Right cardiac atrium (tissue), 5 donors: ENCODE results near the gene EFEMP1. TPM values are rescaled to one million over a fixed set of nuclear protein-coding genes. Genes with fewer than 3 reads are reported as not detected.

Experiments
- ATAC-seq, 2 donors: fragments of 200-7000 bp; cut with Tn5 transposase; one replicate each; pipeline versions ENCODE4 v1.8.0 to v1.9.1; 2020; ENCODE audit warnings: moderate library complexity in 2 of 2, mild to moderate bottlenecking in 1 of 2
- DNase-seq, 3 donors: peaks; one replicate each; pipeline ENCODE4 v3.0.0-alpha.2; 2020
- H3K27ac ChIP-seq: one replicate; pipeline ENCODE4 v1.5.1; 2013; ENCODE audit warnings: mild to moderate bottlenecking, low read length, control low read depth, moderate library complexity
- H3K27me3 ChIP-seq: one replicate; pipeline ENCODE4 v1.6.1; 2013; ENCODE audit not compliant: control insufficient read depth, insufficient read depth
- H3K4me1 ChIP-seq: one replicate; pipeline ENCODE4 v1.6.1; 2013; ENCODE audit warnings: low read length; ENCODE audit not compliant: control insufficient read depth, insufficient read depth
- H3K4me3 ChIP-seq: one replicate; pipeline ENCODE4 v1.5.1; 2013; ENCODE audit warnings: low read length, control low read depth
- H3K9me3 ChIP-seq: one replicate; pipeline ENCODE4 v1.6.1; 2013; ENCODE audit warnings: low read length; ENCODE audit not compliant: control insufficient read depth
- WGBS: extraction: QIAGEN DNeasy Blood & Tissue Kit; methylation state at CpG from one replicate; pipeline ENCODE4 v1.1.7; 2013; 5-methylcytosine and 5-hydroxymethylcytosine counted together
- intact Hi-C, 4 donors: fragments of 100-400 bp; cut with DNase I; formaldehyde crosslinking; loops; one replicate each; pipeline versions ENCODE4 v1.11.0 to v1.14.0; 2022 to 2023
- polyA plus RNA-seq: library from polyadenylated mRNA; stranded (reverse); fragments of 200-250 nt; gene quantifications from one replicate; pipeline ENCODE4 v1.2.3, GENCODE V29; 2013
- total RNA-seq, 4 donors: library from RNA; stranded (reverse); fragmentation: NEBNext Ultra II Directional; extraction: Animal tissue kit (Norgen Biotek cat#: 25700); gene quantifications; one replicate each; pipeline ENCODE4 v1.2.1, GENCODE V29; 2021
- donor health status: healthy with polysubstance abuse.
- donor health status: DM: no; HTN: yes; CAD: no.
- donor health status: DM: no; HTN: no; CAD: no.
- donor health status: DM: no; HTN: yes; CAD: no; lungs with severe emphysema.
- donor health status: DM: yes; HTN: yes; CAD: no.

The EFEMP1 gene
- total and polyA plus RNA-seq, 5 donors, result 96.0 to 305 (median 133) TPM

- Histone ChIP-seq H3K27me3 (no peaks in the 10 kb centered on the region), H3K9me3 (no peaks in the 10 kb centered on the region), H3K4me3 (no peak overlapping the region), H3K27ac (peak overlapping the region; percentile 75), H3K4me1 (peaks cover 14% of the 10 kb centered on the region)
- intact Hi-C loops, result loop anchor here in 1 of 4 donors (10.0 kb wide), 2 partner anchors 71 to 79 kb away; no protein-coding TSS in a partner anchor
- ATAC-seq, result no peak
- WGBS, result 71% methylated on average over 1 of the region's 1 CpG
- no peak for DNase-seq
These were observed 39.8 kb downstream of the EFEMP1 start for GRCh38 chr2:55883829-55884228.

- Histone ChIP-seq H3K4me1 (peaks cover 11% of the 10 kb centered on the region), H3K27me3 (no peaks in the 10 kb centered on the region), H3K27ac (peak overlapping the region; percentile 2), H3K4me3 (no peak overlapping the region), H3K9me3 (no peaks in the 10 kb centered on the region)
- ATAC-seq (peak; percentile 48 to 68), DNase-seq (peak; percentile 67 to 88 (median 70))
- 8% methylated on average over 3 of the region's 3 CpGs for WGBS
- intact Hi-C loops, result loop anchor here in 1 of 4 donors (10.0 kb wide), 2 partner anchors 71 to 79 kb away; no protein-coding TSS in a partner anchor
These were observed 40.2 kb downstream of the EFEMP1 start for GRCh38 chr2:55883357-55883756.

- H3K27me3 ChIP-seq, result no peaks in the 10 kb centered on the region
- no peak overlapping the region for H3K4me3 ChIP-seq
- WGBS, result 84% methylated on average over 4 of the region's 4 CpGs
- no peak overlapping the region for H3K27ac ChIP-seq
- ATAC-seq (no peak), DNase-seq (no peak)
- peaks cover 11% of the 10 kb centered on the region for H3K4me1 ChIP-seq
- H3K9me3 ChIP-seq, result no peaks in the 10 kb centered on the region
- intact Hi-C loops, result loop anchor here in 1 of 4 donors (10.0 kb wide), 2 partner anchors 72 to 78 kb away; no protein-coding TSS in a partner anchor
These were observed 40.6 kb downstream of the EFEMP1 start for GRCh38 chr2:55882954-55883353.

- no peak overlapping the region for H3K4me3 ChIP-seq
- no peaks in the 10 kb centered on the region for H3K9me3 ChIP-seq
- H3K27ac ChIP-seq, result peak overlapping the region; percentile 70
- DNase-seq (peak; percentile 20 to 74 (median 54)), ATAC-seq (peak; percentile 55 to 78)
- H3K4me1 ChIP-seq, result peaks cover 14% of the 10 kb centered on the region
- WGBS, result 60% methylated on average over 6 of the region's 6 CpGs
- intact Hi-C loops, result loop anchor here in 1 of 4 donors (10.0 kb wide), 2 partner anchors 74 to 76 kb away; no protein-coding TSS in a partner anchor
- H3K27me3 ChIP-seq, result no peaks in the 10 kb centered on the region
These were observed 43.0 kb downstream of the EFEMP1 start for GRCh38 chr2:55880416-55881143.

- Histone ChIP-seq H3K27ac (no peak overlapping the region), H3K4me1 (peaks cover 14% of the 10 kb centered on the region), H3K4me3 (no peak overlapping the region), H3K27me3 (no peaks in the 10 kb centered on the region), H3K9me3 (no peaks in the 10 kb centered on the region)
- WGBS, result 31% methylated on average over 3 of the region's 3 CpGs
- intact Hi-C loops, result loop anchor here in 1 of 4 donors (10.0 kb wide), 2 partner anchors 75 kb away; no protein-coding TSS in a partner anchor
- DNase-seq, result no peak
- peak; percentile 41 to 56 for ATAC-seq
These were observed 43.6 kb downstream of the EFEMP1 start for GRCh38 chr2:55879976-55880375.

- H3K4me3 ChIP-seq, result no peak overlapping the region
- no peaks in the 10 kb centered on the region for H3K9me3 ChIP-seq
- no peak for DNase-seq
- ATAC-seq, result no peak
- 40% methylated on average over 2 of the region's 2 CpGs for WGBS
- no peak overlapping the region for H3K27ac ChIP-seq
- intact Hi-C loops, result no loop called here
- H3K27me3 ChIP-seq, result no peaks in the 10 kb centered on the region
- peaks cover 13% of the 10 kb centered on the region for H3K4me1 ChIP-seq
These were observed 46.5 kb downstream of the EFEMP1 start for GRCh38 chr2:55877087-55877436.

- ATAC-seq (no peak), DNase-seq (no peak)
- intact Hi-C loops, result no loop called here
- H3K9me3 ChIP-seq, result no peaks in the 10 kb centered on the region
- no peak overlapping the region for H3K4me3 ChIP-seq
- H3K4me1 ChIP-seq, result peaks cover 13% of the 10 kb centered on the region
- 75% methylated on average over 6 of the region's 6 CpGs for WGBS
- H3K27ac ChIP-seq, result peak overlapping the region; percentile 45
- H3K27me3 ChIP-seq, result no peaks in the 10 kb centered on the region
These were observed 47.0 kb downstream of the EFEMP1 start for GRCh38 chr2:55876429-55877086.

GRCh38 chr2:55875434-55876135 is 48.0 kb downstream of the EFEMP1 start:
- DNase-seq (no peak), ATAC-seq (peak; percentile 20 to 55)
- no peaks in the 10 kb centered on the region for H3K27me3 ChIP-seq
- no peaks in the 10 kb centered on the region for H3K9me3 ChIP-seq
- H3K27ac ChIP-seq, result peak overlapping the region; percentile 36
- WGBS, result 58% methylated on average over 4 of the region's 4 CpGs
- H3K4me1 ChIP-seq, result peaks cover 10% of the 10 kb centered on the region
- H3K4me3 ChIP-seq, result no peak overlapping the region
- intact Hi-C loops, result no loop called here

GRCh38 chr2:55874338-55874737 is 49.2 kb downstream of the EFEMP1 start:
- H3K27me3 ChIP-seq, result no peaks in the 10 kb centered on the region
- DNase-seq (no peak), ATAC-seq (no peak)
- H3K4me1 ChIP-seq, result peaks cover 10% of the 10 kb centered on the region
- H3K9me3 ChIP-seq, result no peaks in the 10 kb centered on the region
- H3K4me3 ChIP-seq, result no peak overlapping the region
- intact Hi-C loops, result no loop called here
- WGBS, result 83% methylated on average over 2 of the region's 2 CpGs
- no peak overlapping the region for H3K27ac ChIP-seq

- Histone ChIP-seq H3K4me3 (no peak overlapping the region), H3K9me3 (no peaks in the 10 kb centered on the region), H3K27me3 (no peaks in the 10 kb centered on the region), H3K27ac (peak overlapping the region; percentile 68), H3K4me1 (peaks cover 10% of the 10 kb centered on the region)
- ATAC-seq (peak; percentile 51 to 55), DNase-seq (no peak)
- intact Hi-C loops, result no loop called here
These were observed 51.9 kb downstream of the EFEMP1 start for GRCh38 chr2:55871637-55872036.
